GM23338 (cell line): ENCODE results near the gene CRADD. TPM values are rescaled to one million over a fixed set of nuclear protein-coding genes. Genes with fewer than 3 reads are reported as not detected.

ENCODE experiments used
- ATAC-seq: fragments of 200-7000 bp; cut with Tn5 transposase; 3 replicates; pipeline ENCODE4 v1.9.1; 2020
- DNase-seq: peaks from one replicate; pipeline ENCODE4 v3.0.0-alpha.2; 2015; ENCODE audit warnings: low spot score
- H2AFZ ChIP-seq: fragments of 200-600 bp; sonication (generic); 2 replicates; pipeline ENCODE4 v1.8.0; 2016; ENCODE audit warnings: antibody characterized with exemption, mild to moderate bottlenecking, moderate library complexity
- H3F3A ChIP-seq: fragments of 200-600 bp; sonication (generic); replicated peaks from 2 replicates; pipeline ENCODE4 v1.8.0; 2017; ENCODE audit warnings: antibody characterized with exemption, mixed run types, low read depth
- H3K27ac ChIP-seq: fragments of 200-600 bp; sonication (generic); 2 replicates; pipeline ENCODE4 v1.6.1; 2016; ENCODE audit warnings: low read depth
- H3K27me3 ChIP-seq: fragments of 200-600 bp; sonication (generic); 2 replicates; pipeline ENCODE4 v1.8.0; 2016; ENCODE audit warnings: mild to moderate bottlenecking, mixed run types, moderate library complexity; ENCODE audit not compliant: insufficient read depth
- H3K36me3 ChIP-seq: fragments of 200-600 bp; sonication (generic); 2 replicates; pipeline ENCODE4 v1.8.0; 2016; ENCODE audit warnings: mild to moderate bottlenecking; ENCODE audit not compliant: insufficient read depth
- H3K4me1 ChIP-seq: fragments of 200-600 bp; sonication (generic); 2 replicates; pipeline ENCODE4 v1.8.0; 2016; ENCODE audit warnings: mild to moderate bottlenecking, moderate library complexity; ENCODE audit not compliant: insufficient read depth
- H3K4me2 ChIP-seq: fragments of 200-600 bp; sonication (generic); 2 replicates; pipeline ENCODE4 v1.7.1; 2017; ENCODE audit warnings: mixed run types
- H3K4me3 ChIP-seq: fragments of 200-600 bp; sonication (generic); 2 replicates; pipeline ENCODE4 v1.6.1; 2016; ENCODE audit warnings: mixed run types
- H3K79me2 ChIP-seq: fragments of 200-600 bp; sonication (generic); replicated peaks from 2 replicates; pipeline ENCODE4 v1.8.0; 2017; ENCODE audit warnings: mild to moderate bottlenecking; ENCODE audit not compliant: insufficient read depth
- H3K9me2 ChIP-seq: fragments of 200-600 bp; sonication (generic); 2 replicates; pipeline ENCODE4 v1.8.0; 2017; ENCODE audit not compliant: insufficient read depth
- H4K20me1 ChIP-seq: fragments of 200-600 bp; sonication (generic); replicated peaks from 2 replicates; pipeline ENCODE4 v1.8.0; 2017; ENCODE audit warnings: mild to moderate bottlenecking; ENCODE audit not compliant: insufficient read depth
- H3K27ac Mint-ChIP-seq: 2 replicates; pipeline ENCODE4 v1.8.0; 2020; ENCODE audit warnings: inconsistent platforms, mild to moderate bottlenecking, moderate library complexity, mixed read lengths
- H3K27me3 Mint-ChIP-seq: 3 replicates; pipeline ENCODE4 v1.8.0; 2022; ENCODE audit warnings: low read depth, mild to moderate bottlenecking, moderate library complexity, mixed read lengths, inconsistent platforms; ENCODE audit not compliant: insufficient read depth, poor library complexity
- H3K36me3 Mint-ChIP-seq: 3 replicates; pipeline ENCODE4 v1.8.0; 2021; ENCODE audit warnings: low read depth, mild to moderate bottlenecking, inconsistent platforms, moderate library complexity, mixed read lengths
- H3K4me1 Mint-ChIP-seq: 3 replicates; pipeline ENCODE4 v1.8.0; 2020; ENCODE audit warnings: mild to moderate bottlenecking, inconsistent platforms, mixed read lengths
- H3K4me3 Mint-ChIP-seq: 3 replicates; pipeline ENCODE4 v1.8.0; 2021; ENCODE audit warnings: moderate library complexity, mild to moderate bottlenecking, inconsistent platforms, mixed read lengths
- H3K9me3 Mint-ChIP-seq: 3 replicates; pipeline ENCODE4 v1.8.0; 2020; ENCODE audit warnings: moderate library complexity, mild to moderate bottlenecking, inconsistent platforms, mixed read lengths
- CREB1 ChIP-seq: fragments of 250-450 bp; sonication (Bioruptor Pico); IDR thresholded peaks from 2 replicates; pipeline ENCODE4 v1.5.0; 2020; ENCODE audit warnings: low read depth, mild to moderate bottlenecking, moderate library complexity
- EZH2 ChIP-seq: fragments of 200-600 bp; sonication (generic); IDR thresholded peaks from one replicate; pipeline ENCODE4 v1.8.0; 2017; ENCODE audit warnings: antibody characterized with exemption, mild to moderate bottlenecking, low read depth; ENCODE audit not compliant: unreplicated experiment
- JUNB ChIP-seq: IDR thresholded peaks from one replicate; pipeline ENCODE4 v1.6.1; 2016; ENCODE audit warnings: antibody characterized with exemption; ENCODE audit not compliant: unreplicated experiment
- NANOG ChIP-seq: IDR thresholded peaks from 2 replicates; pipeline ENCODE4 v1.6.1; 2016; ENCODE audit warnings: antibody characterized with exemption, borderline replicate concordance
- POLR2AphosphoS5 ChIP-seq: IDR thresholded peaks from 2 replicates; pipeline ENCODE4 v1.6.1; 2016; ENCODE audit warnings: antibody characterized with exemption, low read depth
- STAT1 ChIP-seq: IDR thresholded peaks from one replicate; pipeline ENCODE4 v1.6.1; 2016; ENCODE audit warnings: antibody characterized with exemption; ENCODE audit not compliant: unreplicated experiment
- ZNF114 ChIP-seq: fragments of 250-450 bp; sonication (Bioruptor Pico); IDR thresholded peaks from 2 replicates; pipeline ENCODE4 v1.5.0; 2020; ENCODE audit warnings: mild to moderate bottlenecking, moderate library complexity
- ZNF331 ChIP-seq: fragments of 250-450 bp; sonication (Bioruptor Pico); IDR thresholded peaks from 2 replicates; pipeline ENCODE4 v1.5.0; 2020; ENCODE audit warnings: low read depth, mild to moderate bottlenecking, moderate library complexity
- polyA plus RNA-seq: library from polyadenylated mRNA; unstranded; fragments of >200 nt; fragmentation: Nextera tagmentation; extraction: Ambion mirVana; gene quantifications from 2 replicates; pipeline ENCODE4 v1.2.1, GENCODE V29; 2016
- total RNA-seq: library from RNA; depleted of rRNA; stranded (reverse); fragments of >200 nt; shearing (Covaris generic); gene quantifications from 2 replicates; pipeline ENCODE4 v1.2.3, GENCODE V29; 2014
- TF ChIP-seq, protein P1 (sequence below): IDR thresholded peaks from 2 replicates; pipeline ENCODE4 v1.6.1; 2016; ENCODE audit warnings: antibody characterized with exemption
- TF ChIP-seq, protein P2 (sequence below), 2 experiments: fragments of 200-600 bp in 1 of 2; sonication (generic) in 1 of 2; conservative IDR thresholded peaks; 2 replicates each; pipeline versions ENCODE4 v1.5.1 to v1.6.1; 2016 to 2017; ENCODE audit warnings: antibody characterized with exemption in 2 of 2, low read depth in 2 of 2, mild to moderate bottlenecking in 2 of 2, moderate library complexity in 1 of 2
- TF ChIP-seq, protein P3 (sequence below): IDR thresholded peaks from one replicate; pipeline ENCODE4 v1.6.1; 2018; ENCODE audit warnings: antibody characterized with exemption; ENCODE audit not compliant: unreplicated experiment

CRADD gene
- total and polyA plus RNA-seq, 2 experiments from 2014 or later: 6.3 to 27.9 TPM

DNA sequence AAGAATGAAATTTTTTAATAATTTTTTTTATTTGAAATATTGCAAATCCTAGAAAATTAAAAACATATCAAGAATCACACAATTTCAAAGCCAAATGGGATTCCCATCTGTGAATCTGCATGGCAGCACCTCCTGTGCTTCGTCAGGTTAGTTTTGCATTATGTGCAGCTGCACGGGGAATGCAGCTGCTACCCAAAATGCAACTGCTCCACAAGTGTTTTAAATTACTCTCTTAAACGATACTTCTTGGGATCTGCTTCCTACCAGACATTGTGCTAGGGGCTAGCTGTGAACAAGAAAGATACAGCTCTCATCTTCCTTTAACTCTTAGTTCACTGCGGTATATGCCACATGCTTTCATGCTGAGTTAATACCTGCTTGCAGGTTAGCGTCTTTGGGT is 154.2 kb downstream of the CRADD start (continued):
- TF ChIP-seq POLR2AphosphoS5 (no peak), JUNB (no peak), EZH2 (no peak), ZNF114 (CRISPR knock-in tag) (no peak)
- TF ChIP-seq, protein P1, sequence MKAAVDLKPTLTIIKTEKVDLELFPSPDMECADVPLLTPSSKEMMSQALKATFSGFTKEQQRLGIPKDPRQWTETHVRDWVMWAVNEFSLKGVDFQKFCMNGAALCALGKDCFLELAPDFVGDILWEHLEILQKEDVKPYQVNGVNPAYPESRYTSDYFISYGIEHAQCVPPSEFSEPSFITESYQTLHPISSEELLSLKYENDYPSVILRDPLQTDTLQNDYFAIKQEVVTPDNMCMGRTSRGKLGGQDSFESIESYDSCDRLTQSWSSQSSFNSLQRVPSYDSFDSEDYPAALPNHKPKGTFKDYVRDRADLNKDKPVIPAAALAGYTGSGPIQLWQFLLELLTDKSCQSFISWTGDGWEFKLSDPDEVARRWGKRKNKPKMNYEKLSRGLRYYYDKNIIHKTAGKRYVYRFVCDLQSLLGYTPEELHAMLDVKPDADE: no peak

DNA sequence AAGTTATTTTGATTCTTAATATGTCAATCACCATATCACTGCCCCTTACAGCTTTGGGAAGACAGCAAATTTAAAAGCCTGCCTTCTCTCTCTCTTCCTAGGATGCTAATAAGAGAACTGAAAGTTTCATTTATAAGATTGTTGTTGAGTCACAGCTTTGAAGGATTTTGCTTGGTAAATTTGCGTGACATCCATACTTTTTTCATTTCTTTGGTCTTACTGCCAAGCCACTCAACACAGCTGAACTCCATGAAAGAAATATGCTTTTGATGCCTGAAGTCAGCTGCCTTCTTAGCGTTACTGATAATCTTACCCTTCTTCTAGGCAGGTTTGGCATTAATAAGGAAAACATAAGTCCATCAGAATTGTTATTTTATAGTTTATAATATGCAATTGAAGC is 155.0 kb downstream of the CRADD start:
- Mint-ChIP-seq H3K4me3 (no peak overlapping the region), H3K36me3 (no peaks in the 10 kb centered on the region), H3K4me1 (peaks cover 9% of the 10 kb centered on the region), H3K9me3 (no peaks in the 10 kb centered on the region), H3K27ac (no peak overlapping the region), H3K27me3 (peaks cover 2% of the 10 kb centered on the region)
- Histone ChIP-seq H3K4me2 (no peak overlapping the region), H3K9me2 (no peaks in the 10 kb centered on the region), H4K20me1 (no peaks in the 10 kb centered on the region), H3K4me1 (no peaks in the 10 kb centered on the region), H2AFZ (no peak overlapping the region), H3K27me3 (no peaks in the 10 kb centered on the region), H3K79me2 (no peaks in the 10 kb centered on the region), H3K4me3 (no peak overlapping the region), H3K36me3 (no peaks in the 10 kb centered on the region), H3K27ac (no peak overlapping the region), H3F3A (no peaks in the 10 kb centered on the region)
- DNase-seq (no peak), ATAC-seq (no peak)
- TF ChIP-seq, protein P2, sequence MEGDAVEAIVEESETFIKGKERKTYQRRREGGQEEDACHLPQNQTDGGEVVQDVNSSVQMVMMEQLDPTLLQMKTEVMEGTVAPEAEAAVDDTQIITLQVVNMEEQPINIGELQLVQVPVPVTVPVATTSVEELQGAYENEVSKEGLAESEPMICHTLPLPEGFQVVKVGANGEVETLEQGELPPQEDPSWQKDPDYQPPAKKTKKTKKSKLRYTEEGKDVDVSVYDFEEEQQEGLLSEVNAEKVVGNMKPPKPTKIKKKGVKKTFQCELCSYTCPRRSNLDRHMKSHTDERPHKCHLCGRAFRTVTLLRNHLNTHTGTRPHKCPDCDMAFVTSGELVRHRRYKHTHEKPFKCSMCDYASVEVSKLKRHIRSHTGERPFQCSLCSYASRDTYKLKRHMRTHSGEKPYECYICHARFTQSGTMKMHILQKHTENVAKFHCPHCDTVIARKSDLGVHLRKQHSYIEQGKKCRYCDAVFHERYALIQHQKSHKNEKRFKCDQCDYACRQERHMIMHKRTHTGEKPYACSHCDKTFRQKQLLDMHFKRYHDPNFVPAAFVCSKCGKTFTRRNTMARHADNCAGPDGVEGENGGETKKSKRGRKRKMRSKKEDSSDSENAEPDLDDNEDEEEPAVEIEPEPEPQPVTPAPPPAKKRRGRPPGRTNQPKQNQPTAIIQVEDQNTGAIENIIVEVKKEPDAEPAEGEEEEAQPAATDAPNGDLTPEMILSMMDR (conservative IDR thresholded peaks at IDR 0.05; ENCODE audit: low read depth in 2 of 2): no peak
- TF ChIP-seq CREB1 (CRISPR knock-in tag) (no peak), STAT1 (no peak)

DNA sequence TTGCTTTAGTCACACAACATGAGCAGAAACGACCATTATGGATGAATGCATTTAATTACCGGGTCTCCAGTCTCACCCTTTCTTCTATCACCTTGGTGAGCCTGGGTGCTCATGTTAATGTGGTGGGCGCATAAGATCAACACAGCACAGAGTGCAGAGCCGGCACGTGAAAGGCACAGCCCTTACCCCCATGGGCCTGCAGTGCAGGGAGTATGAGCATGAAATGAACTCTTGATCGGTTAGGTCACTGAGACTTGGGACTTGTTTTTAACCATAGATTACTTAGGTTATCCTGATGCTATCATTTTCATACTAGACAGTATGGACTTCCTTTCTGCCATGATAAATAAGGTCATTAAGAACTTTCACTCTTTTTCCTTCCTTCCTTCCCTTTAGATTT is 156.8 kb downstream of the CRADD start:
- Histone ChIP-seq H4K20me1 (no peaks in the 10 kb centered on the region), H3K79me2 (no peaks in the 10 kb centered on the region), H3K9me2 (no peaks in the 10 kb centered on the region), H3F3A (no peaks in the 10 kb centered on the region), H3K36me3 (no peaks in the 10 kb centered on the region), H3K4me3 (no peak overlapping the region), H3K27ac (no peak overlapping the region), H3K27me3 (no peaks in the 10 kb centered on the region), H3K4me2 (no peak overlapping the region), H3K4me1 (0 out of 2 replicates have a peak, but pooled peaks cover 5% of the 10 kb centered on the region), H2AFZ (no peak overlapping the region)
- no peaks in the 10 kb centered on the region for H3K9me3 Mint-ChIP-seq
- no peaks in the 10 kb centered on the region for H3K36me3 Mint-ChIP-seq
- ATAC-seq (no peak), DNase-seq (no peak)
- H3K4me3 Mint-ChIP-seq: no peak overlapping the region
- peak overlapping the region; percentile 29; the same call in 1 of the 2 replicates for H3K27ac Mint-ChIP-seq
- peaks cover 2% of the 10 kb centered on the region for H3K27me3 Mint-ChIP-seq
- H3K4me1 Mint-ChIP-seq: peaks cover 12% of the 10 kb centered on the region; the same call in 2 of the 3 replicates
- TF ChIP-seq ZNF331 (CRISPR knock-in tag) (no peak), CREB1 (CRISPR knock-in tag) (no peak), NANOG (no peak), POLR2AphosphoS5 (no peak)
- TF ChIP-seq, protein P3, sequence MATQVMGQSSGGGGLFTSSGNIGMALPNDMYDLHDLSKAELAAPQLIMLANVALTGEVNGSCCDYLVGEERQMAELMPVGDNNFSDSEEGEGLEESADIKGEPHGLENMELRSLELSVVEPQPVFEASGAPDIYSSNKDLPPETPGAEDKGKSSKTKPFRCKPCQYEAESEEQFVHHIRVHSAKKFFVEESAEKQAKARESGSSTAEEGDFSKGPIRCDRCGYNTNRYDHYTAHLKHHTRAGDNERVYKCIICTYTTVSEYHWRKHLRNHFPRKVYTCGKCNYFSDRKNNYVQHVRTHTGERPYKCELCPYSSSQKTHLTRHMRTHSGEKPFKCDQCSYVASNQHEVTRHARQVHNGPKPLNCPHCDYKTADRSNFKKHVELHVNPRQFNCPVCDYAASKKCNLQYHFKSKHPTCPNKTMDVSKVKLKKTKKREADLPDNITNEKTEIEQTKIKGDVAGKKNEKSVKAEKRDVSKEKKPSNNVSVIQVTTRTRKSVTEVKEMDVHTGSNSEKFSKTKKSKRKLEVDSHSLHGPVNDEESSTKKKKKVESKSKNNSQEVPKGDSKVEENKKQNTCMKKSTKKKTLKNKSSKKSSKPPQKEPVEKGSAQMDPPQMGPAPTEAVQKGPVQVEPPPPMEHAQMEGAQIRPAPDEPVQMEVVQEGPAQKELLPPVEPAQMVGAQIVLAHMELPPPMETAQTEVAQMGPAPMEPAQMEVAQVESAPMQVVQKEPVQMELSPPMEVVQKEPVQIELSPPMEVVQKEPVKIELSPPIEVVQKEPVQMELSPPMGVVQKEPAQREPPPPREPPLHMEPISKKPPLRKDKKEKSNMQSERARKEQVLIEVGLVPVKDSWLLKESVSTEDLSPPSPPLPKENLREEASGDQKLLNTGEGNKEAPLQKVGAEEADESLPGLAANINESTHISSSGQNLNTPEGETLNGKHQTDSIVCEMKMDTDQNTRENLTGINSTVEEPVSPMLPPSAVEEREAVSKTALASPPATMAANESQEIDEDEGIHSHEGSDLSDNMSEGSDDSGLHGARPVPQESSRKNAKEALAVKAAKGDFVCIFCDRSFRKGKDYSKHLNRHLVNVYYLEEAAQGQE: no peak
